Thyroid gland (tissue), 4 donors: Measurements from ENCODE around the gene MAP1LC3B. TPM values are rescaled to one million over a fixed set of nuclear protein-coding genes. Genes with fewer than 3 reads are reported as not detected.

ENCODE experiments used
- DNase-seq, 2 donors: peaks; one replicate each; pipeline ENCODE4 v3.0.0-alpha.2; 2019
- H3K27ac ChIP-seq, 3 donors: fragments of 200-600 bp; sonication (generic); 1 replicate in 2 of 3; 2 replicates in 1 of 3; pipeline ENCODE4 v1.5.1; 2016 to 2019; ENCODE audit warnings: mild to moderate bottlenecking in 1 of 3, moderate library complexity in 1 of 3
- H3K27me3 ChIP-seq: fragments of 200-600 bp; sonication (generic); one replicate; pipeline ENCODE4 v1.5.1; 2019
- H3K36me3 ChIP-seq, 2 donors: fragments of 200-600 bp; sonication (generic); one replicate each; pipeline ENCODE4 v1.5.1; 2016 to 2019
- H3K4me1 ChIP-seq, 2 donors: fragments of 200-600 bp; sonication (generic); one replicate each; pipeline ENCODE4 v1.5.1; 2017 to 2019
- H3K4me3 ChIP-seq, 3 donors: fragments of 200-600 bp; sonication (generic); replicated peaks in 1 of 3; 1 replicate in 2 of 3; 2 replicates in 1 of 3; pipeline ENCODE4 v1.5.1; 2016; ENCODE audit warnings: mild to moderate bottlenecking in 1 of 3
- H3K9me3 ChIP-seq: fragments of 200-600 bp; sonication (generic); one replicate; pipeline ENCODE4 v1.5.1; 2017
- POLR2A ChIP-seq, 2 donors: fragments of 450-650 bp; IDR thresholded peaks; one replicate each; pipeline ENCODE4 v1.6.1; 2017; ENCODE audit warnings: antibody characterized with exemption in 2 of 2, mild to moderate bottlenecking in 2 of 2, moderate library complexity in 1 of 2
- WGBS, 2 donors: methylation state at CpG; one replicate each; pipeline ENCODE4 v1.1.5; 2017; 5-methylcytosine and 5-hydroxymethylcytosine counted together
- intact Hi-C: fragments of 100-400 bp; cut with DNase I; formaldehyde crosslinking; loops from one replicate; pipeline ENCODE4 v1.15.1; 2023
- total RNA-seq, 4 donors: library from RNA; depleted of rRNA; stranded (reverse); fragments of >200 nt; gene quantifications; one replicate each; pipeline ENCODE4 v1.2.3, GENCODE V29; 2016
- TF ChIP-seq, protein P1 (sequence below), 6 experiments: fragments of 200-600 bp in 3 of 6; fragments of 450-650 bp in 3 of 6; sonication (generic) in 3 of 6; IDR thresholded peaks; one replicate each; pipeline ENCODE4 v1.5.1; 2016 to 2019; ENCODE audit warnings: antibody characterized with exemption in 6 of 6, mild to moderate bottlenecking in 2 of 6, inconsistent platforms in 1 of 6, moderate library complexity in 1 of 6

Gene MAP1LC3B
- total RNA-seq, 4 donors from 2014 or later: 51.8 to 84.3 (median 67.3) TPM

DNA sequence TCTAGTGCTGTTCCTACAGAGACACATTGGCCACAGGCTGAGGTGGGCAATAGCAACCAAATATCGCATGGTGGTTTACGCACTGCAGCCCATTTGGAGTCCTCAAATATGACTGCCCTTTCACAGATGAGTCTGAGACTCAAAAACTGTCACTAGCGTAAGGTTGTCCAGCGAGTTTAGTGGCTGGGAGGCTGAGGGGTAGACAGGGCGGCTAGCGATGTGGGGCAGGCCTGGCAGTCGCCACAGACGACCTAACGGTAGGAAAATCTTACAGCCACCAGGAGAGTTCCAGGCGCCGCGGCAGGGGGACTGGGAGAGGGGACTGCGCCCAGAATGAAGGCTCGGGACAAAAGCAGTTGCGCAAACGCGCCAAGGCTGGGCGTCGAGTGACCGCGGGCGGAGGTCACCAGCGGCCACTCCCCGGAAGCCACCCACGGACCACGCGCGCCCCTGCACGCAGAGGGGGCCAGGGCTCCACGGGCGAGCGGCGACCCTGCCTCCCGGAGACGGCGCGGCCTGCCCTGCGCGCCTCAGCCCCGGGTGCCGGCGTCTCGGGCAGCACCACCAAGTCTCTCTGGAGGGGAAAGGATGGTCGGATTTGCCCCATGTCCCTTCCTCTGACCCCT, 699 bp upstream of the MAP1LC3B start:
- peak; percentile 46 to 49 for DNase-seq
- TF ChIP-seq POLR2A (IDR thresholded peaks at IDR 0.05): no peak
- TF ChIP-seq, protein P1, sequence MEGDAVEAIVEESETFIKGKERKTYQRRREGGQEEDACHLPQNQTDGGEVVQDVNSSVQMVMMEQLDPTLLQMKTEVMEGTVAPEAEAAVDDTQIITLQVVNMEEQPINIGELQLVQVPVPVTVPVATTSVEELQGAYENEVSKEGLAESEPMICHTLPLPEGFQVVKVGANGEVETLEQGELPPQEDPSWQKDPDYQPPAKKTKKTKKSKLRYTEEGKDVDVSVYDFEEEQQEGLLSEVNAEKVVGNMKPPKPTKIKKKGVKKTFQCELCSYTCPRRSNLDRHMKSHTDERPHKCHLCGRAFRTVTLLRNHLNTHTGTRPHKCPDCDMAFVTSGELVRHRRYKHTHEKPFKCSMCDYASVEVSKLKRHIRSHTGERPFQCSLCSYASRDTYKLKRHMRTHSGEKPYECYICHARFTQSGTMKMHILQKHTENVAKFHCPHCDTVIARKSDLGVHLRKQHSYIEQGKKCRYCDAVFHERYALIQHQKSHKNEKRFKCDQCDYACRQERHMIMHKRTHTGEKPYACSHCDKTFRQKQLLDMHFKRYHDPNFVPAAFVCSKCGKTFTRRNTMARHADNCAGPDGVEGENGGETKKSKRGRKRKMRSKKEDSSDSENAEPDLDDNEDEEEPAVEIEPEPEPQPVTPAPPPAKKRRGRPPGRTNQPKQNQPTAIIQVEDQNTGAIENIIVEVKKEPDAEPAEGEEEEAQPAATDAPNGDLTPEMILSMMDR (IDR thresholded peaks at IDR 0.05): no peak
- intact Hi-C loops: loop anchor here (10.0 kb wide), 1 partner anchor 373 kb away; the partner anchor contains the start of gene KLHDC4

DNA sequence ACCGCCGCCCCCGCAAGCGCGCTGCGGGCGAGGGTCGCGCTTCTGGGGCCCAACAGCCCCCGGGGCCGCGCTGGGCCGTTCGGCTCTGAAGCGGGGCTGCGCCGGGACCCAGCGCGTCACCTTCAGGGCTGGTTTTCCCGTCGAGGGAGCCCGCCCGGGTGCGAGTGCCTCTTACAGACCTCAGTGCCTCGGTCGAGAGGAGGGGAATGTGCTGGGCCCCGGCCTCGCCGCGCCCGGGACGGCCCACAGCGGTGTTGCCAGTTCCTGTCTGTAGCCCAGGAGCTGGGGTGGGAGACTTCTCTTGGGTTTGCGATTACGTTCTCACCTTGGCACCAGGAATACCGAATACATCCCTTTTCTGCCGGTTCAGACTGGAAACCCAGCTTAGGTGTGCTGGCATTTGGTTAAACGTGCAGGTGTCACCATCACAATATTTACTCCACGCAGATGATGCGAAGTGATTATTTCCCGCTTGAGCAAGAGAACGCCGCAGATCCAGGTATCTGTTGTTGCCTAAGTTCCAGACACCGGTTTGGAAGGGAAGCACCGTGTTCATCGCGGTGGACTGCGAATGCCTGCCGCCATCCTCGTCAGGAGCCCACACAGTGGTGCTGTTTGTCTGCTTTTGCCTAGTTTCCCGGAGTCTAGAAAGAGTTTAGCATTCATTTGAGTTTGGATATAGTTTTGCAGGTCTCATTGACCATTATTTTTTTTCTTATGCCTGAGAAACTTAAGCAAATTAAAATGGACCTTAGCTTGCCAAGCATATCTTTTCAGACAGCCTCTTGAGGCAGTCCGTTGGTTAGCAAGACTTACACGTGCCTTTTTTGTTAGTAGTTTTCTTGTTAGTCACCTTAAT, 914 bp downstream of the MAP1LC3B start:
- Histone ChIP-seq H3K4me1 (peaks cover 22 to 37% of the 10 kb centered on the region in 2 donors), H3K36me3 (no peaks in the 10 kb centered on the region), H3K4me3 (peak overlapping the region; percentile 53 to 94 (median 58)), H3K27ac (peak overlapping the region; percentile 80 to 99 (median 97)), H3K9me3 (no peaks in the 10 kb centered on the region), H3K27me3 (no peaks in the 10 kb centered on the region)
- TF ChIP-seq POLR2A (IDR thresholded peaks at IDR 0.05): peak in 1 of 2 donors; percentile 7
- TF ChIP-seq, protein P1 (IDR thresholded peaks at IDR 0.05): peak in 4 of 6 experiments; percentile 32 to 52 (median 45)
- 1 to 3% methylated on average over 20 to 25 of the region's 53 CpGs for WGBS, 2 donors
- peak; percentile 62 to 65 for DNase-seq
- intact Hi-C loops: loop anchor here (10.0 kb wide), 1 partner anchor 372 kb away; the partner anchor contains the start of gene KLHDC4

More for the DNA sequence above, 699 bp upstream of the MAP1LC3B start:
- Histone ChIP-seq H3K27me3 (no peaks in the 10 kb centered on the region), H3K4me3 (peak overlapping the region in 2 of 3 donors; percentile 48 to 58), H3K27ac (peak overlapping the region; percentile 97 to 99 (median 97)), H3K9me3 (no peaks in the 10 kb centered on the region), H3K4me1 (peaks cover 31 to 45% of the 10 kb centered on the region in 2 donors), H3K36me3 (no peaks in the 10 kb centered on the region)
- WGBS, 2 donors: 18 to 20% methylated on average over 15 to 17 of the region's 44 CpGs

DNA sequence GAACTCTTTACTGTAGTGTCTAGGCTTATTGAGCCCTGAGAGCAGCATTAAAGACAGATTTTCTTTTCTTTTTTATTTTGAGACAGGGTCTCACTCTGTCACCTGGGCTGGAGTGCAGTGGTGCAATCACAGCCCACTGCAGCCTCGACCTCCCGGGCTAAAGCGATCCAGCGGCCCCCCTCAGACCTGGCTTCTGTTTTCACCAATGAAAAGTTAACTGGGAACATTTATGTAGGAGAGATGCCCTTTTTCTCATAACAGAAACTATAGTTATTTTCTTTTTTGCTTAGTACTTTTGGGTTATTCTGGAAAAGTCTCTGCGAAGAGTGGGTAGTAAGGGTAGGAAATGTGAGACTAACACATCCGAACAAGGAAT, 1.5 kb downstream of the MAP1LC3B start:
- TF ChIP-seq, protein P1 (IDR thresholded peaks at IDR 0.05): no peak
- TF ChIP-seq POLR2A (IDR thresholded peaks at IDR 0.05): no peak
- intact Hi-C loops: loop anchor here (10.0 kb wide), 1 partner anchor 371 kb away; the partner anchor contains the start of gene KLHDC4
- WGBS, 2 donors: 81 to 82% methylated on average over 6 of the region's 6 CpGs
- peaks cover under 1% of the 10 kb centered on the region in 2 donors for H3K36me3 ChIP-seq
- DNase-seq: no peak
- H3K27me3 ChIP-seq: no peaks in the 10 kb centered on the region
- no peaks in the 10 kb centered on the region for H3K9me3 ChIP-seq
- peaks cover 20 to 34% of the 10 kb centered on the region in 2 donors for H3K4me1 ChIP-seq
- H3K4me3 ChIP-seq: peak overlapping the region in 1 of 3 donors; percentile 58
- peak overlapping the region; percentile 80 to 99 (median 97) for H3K27ac ChIP-seq

DNA sequence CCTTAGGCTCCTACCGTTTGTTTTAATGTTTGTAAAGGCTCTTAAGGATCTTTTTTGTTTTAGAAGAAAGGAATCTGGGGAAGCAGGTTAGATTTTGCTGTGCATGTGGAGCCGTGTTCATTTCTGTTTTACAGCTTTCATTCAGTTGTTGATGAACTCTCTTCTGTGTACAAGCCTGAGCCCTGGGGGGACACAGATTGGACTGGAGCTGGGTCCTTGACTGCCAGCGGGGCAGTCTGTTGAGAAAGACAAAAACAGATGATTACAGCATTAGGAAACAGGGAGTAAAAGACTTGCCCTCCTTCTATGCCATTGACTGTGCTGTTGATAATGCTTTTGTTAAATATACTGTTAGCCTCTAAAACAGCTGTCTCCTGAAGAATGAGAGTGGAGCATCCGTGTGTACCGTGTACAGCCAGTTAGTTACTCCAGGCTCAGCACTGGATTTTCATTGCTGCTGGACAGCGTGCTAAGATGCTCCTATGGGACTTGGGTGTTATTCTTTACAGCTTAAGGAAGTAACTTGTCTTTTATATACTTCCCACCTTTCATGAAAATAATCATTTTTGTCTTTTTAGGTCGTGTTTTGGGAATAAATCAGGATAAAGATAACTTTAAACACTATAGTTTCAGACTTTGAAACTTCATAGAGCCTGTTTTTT, 3.2 kb downstream of the MAP1LC3B start:
- Histone ChIP-seq H3K4me3 (no peak overlapping the region), H3K9me3 (no peaks in the 10 kb centered on the region), H3K4me1 (peaks cover 18 to 29% of the 10 kb centered on the region in 2 donors), H3K27ac (peak overlapping the region in 1 of 3 donors; percentile 0), H3K27me3 (no peaks in the 10 kb centered on the region), H3K36me3 (peaks cover 13% of the 10 kb centered on the region in 2 donors)
- intact Hi-C loops: loop anchor here (10.0 kb wide), 1 partner anchor 369 kb away; the partner anchor contains the start of gene KLHDC4
- TF ChIP-seq, protein P1 (IDR thresholded peaks at IDR 0.05): no peak
- no peak for TF ChIP-seq POLR2A (IDR thresholded peaks at IDR 0.05)
- no peak for DNase-seq
- WGBS, 2 donors: 71 to 77% methylated on average over 7 of the region's 7 CpGs
